HPDE6-E6E7 (cell line): Measurements from ENCODE around the gene PCDHGC3.
A peak's percentile ranks its signal among the peaks of the same experiment; 100 is the strongest.

Experiments
- DNase-seq: peaks from one replicate; pipeline ENCODE4 v3.0.0; 2011; ENCODE audit warnings: missing footprints; ENCODE audit errors: extremely low spot score

The PCDHGC3 gene

GRCh38 chr5:141508440-141508797, 32.7 kb downstream of the PCDHGC3 start:
- no peak for DNase-seq

DNA sequence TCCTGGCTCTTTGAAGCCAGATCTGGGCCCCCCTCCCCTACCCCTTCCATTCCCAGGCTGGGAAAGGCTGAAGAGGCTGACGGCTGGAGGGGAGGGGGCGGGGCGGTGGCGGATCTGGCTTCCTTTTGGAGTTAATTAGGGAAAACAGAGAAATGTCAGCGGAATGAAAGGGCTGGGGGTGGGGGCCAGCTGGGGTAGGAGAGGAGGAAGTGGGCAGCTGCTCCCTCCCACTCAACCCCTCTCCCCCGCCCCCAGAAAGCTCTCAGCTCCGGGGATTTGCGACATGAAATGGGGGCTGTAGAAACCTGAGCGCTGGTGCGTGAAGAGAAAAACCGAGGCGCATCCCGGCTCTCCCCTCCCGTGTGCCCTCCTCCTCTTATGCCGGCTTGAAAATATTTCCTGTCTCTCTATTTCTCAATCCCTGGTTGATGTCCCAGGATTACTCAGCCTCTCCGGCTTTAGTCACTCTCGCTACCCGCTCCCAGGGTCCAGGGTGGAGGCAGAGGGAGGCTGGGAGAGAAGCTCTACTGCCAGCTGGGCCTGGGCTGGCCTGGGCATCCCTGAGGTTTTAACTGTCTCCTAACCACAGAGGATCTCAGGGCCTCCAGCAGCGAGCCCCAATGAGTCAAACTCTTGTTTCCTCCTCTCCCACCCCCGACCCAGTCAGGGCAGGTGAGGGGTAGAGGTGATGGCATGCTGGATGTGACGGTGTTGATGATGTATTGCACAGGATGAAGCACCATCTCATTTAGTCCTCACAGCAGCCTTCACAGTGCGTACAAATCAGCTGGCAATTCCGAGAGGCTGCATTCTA, 33.2 kb downstream of the PCDHGC3 start:
- DNase-seq, result peak; percentile 84

DNA sequence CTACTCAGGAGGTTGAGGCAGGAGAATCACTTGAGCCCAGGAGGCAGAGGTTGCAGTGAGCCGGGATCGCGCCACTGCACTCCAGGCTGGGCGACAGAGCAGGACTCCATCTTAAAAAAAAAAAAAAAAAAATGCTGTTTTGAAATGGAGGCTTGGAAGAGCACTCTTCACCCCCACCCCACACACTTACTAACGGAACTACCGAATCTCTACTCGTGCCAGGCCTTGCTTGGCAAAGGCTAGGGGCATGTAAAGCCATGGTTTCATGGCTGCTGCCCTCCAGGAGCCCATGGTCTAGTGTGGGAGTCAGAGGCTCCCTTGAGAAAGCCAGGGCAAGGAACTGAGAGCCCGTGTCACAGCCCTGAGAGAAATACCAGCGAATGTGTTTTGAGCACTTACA, 34.4 kb downstream of the PCDHGC3 start:
- DNase-seq, result no peak

DNA sequence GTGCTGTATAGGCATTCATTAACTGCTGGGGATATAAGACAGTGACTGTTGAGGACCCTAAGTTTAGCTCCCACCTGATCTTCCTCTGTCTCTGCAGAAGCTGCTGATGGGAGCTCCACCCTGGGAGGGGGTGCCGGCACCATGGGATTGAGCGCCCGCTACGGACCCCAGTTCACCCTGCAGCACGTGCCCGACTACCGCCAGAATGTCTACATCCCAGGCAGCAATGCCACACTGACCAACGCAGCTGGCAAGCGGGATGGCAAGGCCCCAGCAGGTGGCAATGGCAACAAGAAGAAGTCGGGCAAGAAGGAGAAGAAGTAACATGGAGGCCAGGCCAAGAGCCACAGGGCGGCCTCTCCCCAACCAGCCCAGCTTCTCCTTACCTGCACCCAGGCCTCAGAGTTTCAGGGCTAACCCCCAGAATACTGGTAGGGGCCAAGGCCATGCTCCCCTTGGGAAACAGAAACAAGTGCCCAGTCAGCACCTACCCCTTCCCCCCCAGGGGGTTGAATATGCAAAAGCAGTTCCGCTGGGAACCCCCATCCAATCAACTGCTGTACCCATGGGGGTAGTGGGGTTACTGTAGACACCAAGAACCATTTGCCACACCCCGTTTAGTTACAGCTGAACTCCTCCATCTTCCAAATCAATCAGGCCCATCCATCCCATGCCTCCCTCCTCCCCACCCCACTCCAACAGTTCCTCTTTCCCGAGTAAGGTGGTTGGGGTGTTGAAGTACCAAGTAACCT, 35.3 kb downstream of the PCDHGC3 start:
- no peak for DNase-seq

DNA sequence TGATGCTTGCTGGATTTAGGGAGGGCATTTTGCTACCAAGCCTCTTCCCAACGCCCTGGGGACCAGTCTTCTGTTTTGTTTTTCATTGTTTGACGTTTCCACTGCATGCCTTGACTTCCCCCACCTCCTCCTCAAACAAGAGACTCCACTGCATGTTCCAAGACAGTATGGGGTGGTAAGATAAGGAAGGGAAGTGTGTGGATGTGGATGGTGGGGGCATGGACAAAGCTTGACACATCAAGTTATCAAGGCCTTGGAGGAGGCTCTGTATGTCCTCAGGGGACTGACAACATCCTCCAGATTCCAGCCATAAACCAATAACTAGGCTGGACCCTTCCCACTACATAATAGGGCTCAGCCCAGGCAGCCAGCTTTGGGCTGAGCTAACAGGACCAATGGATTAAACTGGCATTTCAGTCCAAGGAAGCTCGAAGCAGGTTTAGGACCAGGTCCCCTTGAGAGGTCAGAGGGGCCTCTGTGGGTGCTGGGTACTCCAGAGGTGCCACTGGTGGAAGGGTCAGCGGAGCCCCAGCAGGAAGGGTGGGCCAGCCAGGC, 36.1 kb downstream of the PCDHGC3 start:
- DNase-seq, result no peak

- DNase-seq, result peak; percentile 49
Observed at GRCh38 chr5:141512390-141512910, 36.7 kb downstream of the PCDHGC3 start.

- no peak for DNase-seq
Observed at GRCh38 chr5:141512911-141513626, 37.3 kb downstream of the PCDHGC3 start.

DNA sequence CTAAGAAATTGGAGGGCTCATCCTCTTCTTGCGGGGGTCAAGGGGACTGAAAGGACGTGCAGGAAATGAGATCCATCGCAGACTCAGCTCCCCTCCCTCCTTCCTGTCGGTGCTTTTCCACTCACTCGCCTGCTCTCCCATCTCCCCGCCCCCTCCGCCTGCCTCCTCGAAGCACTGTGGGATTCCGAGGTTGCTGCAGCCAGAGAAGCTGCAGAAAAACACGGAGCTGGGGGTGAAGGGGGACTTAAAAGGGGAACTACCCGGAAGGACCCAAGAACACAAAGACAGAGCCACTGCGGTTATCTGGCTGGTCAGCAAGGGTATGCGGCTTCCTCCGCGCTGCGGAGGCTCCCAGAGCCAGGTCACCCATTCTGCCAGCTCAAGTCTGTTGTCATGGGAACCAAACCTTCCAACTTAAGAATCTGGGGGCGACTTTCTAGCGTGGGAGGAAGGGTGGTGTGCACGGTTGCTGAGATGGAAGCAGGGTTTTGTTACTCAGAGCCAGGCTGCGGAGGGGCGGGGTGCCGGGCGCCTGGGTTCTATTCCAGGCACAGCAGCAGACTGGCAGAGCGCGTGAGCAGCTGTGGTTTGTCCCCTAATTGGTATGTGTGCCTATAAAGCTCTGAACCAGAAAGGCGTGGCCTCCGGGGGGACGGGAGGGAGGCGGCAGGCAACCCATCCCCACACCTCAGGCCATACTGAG, 38.0 kb downstream of the PCDHGC3 start:
- DNase-seq, result no peak

GRCh38 chr5:141514330-141515133, 38.8 kb downstream of the PCDHGC3 start:
- DNase-seq, result peak; percentile 91

DNA sequence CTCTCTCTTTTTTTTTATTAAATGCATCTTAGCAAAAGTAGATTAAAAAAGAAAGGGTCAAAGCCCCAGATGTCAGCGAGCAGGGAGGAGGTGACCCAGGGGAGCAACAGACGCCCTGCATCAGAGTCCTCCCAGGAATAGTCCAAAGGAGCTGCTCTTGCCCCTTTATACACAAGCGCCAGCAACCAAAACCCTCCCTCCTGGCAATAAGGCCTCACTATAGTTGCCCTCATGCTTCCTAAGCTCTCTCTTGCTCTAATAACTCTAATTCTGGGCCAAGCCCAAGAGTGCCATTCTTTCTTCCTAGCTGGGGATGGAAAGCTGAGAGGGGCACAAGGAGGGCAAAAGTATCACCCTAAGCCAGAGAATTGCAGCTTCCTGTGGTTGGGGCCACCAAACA, 39.4 kb downstream of the PCDHGC3 start:
- DNase-seq, result no peak

GRCh38 chr5:141515946-141516671, 40.3 kb downstream of the PCDHGC3 start:
- no peak for DNase-seq

DNA sequence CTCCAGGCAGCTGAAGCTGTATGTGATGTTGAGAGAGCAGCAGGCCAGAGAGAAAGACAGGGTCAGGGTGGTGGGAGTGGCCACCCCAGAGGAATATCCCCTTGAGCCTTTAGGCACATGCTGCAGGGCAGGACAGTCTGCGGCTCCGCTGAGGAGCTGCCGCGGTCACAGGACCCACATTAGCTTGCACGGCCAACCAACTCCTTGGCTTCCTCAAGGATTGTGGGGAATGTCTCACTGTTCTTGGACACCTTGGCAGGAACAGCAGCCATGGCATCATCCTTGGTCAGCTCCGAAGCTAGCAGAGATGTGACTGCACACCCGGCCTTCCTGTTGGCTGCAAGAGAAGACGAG, 40.9 kb downstream of the PCDHGC3 start:
- no peak for DNase-seq

DNA sequence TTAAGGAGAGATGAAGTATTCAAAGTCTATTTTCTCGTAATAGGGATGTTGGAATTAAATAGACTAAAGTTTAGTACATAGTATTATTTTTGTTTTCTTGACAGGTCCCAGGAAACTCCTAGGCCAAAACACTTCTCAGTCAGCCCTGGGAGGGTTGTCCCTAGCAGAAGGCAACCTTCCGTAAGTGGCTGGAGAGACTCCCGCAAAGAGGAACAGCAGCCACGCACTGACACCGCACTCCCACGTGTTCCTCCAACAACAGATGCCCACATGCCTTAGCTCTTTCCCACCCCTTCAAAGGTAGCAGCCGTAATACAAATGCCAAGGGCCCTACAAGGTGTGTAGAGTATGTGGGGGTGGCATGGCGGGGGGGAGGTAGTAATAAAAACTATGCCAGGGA, 41.5 kb downstream of the PCDHGC3 start:
- no peak for DNase-seq

GRCh38 chr5:141517880-141518617, 42.3 kb downstream of the PCDHGC3 start:
- no peak for DNase-seq

DNA sequence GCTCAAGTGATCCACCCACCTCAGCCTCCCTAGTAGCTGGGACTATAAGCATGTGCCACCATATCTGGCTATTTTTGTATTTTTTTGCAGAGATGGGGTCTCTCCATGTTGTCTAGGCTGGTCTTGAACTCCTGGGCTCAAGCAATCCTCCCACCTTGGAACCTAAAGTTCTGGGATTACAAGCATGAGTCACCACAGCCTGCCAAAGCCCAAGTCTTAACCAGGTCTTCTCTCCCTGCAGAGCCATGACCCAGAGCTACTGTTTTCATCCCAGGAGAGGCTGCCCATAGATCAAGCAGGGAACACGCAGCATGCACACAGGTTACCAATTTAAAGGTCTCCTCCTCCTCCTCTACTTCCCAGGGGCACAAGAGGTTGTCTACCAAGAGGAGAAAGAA, 42.9 kb downstream of the PCDHGC3 start:
- DNase-seq, result no peak

DNA sequence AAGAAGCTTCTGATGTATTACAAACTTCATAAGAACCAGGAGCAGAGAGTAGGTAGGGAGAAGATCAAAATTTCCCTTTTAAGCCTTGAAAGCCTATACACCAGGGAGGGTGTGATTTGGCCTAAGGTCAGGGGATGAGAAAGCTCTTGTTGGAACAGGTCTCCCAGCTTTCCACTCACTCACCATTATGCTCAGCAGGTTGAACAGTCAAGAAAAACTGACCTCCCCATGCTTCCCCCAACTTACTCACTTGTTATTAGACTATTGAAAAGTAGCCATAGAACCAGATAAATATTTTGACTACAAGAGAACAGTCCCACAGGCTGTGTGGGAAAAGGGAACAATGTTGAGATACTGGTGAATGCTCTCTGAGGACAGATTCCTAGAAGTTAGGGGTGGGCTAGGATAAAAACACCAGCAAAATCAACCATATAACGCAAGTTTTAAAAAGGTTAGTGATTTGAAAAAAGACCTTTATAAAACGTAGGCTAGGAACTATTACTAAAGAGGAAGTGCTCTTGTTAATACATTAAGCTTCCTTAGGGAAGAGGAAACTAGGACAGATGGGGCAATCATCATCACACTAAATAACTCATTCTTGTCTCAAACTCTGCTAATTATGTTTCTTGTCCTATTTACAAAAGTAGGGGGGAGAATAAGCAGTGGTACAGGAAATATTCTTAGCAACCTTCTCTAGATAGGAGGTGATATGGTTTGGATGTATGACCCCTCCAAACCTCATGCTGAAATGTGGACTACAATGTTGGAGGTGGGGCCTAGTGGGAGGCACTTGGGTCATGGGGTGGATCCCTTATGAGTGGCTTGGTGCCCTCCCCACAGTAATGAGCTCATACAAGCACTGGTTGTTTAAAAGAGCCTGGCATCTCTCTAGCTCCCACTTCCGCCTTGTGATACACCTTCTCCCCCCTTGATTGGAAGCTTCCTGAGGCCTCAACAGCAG, 44.1 kb downstream of the PCDHGC3 start:
- no peak for DNase-seq

DNA sequence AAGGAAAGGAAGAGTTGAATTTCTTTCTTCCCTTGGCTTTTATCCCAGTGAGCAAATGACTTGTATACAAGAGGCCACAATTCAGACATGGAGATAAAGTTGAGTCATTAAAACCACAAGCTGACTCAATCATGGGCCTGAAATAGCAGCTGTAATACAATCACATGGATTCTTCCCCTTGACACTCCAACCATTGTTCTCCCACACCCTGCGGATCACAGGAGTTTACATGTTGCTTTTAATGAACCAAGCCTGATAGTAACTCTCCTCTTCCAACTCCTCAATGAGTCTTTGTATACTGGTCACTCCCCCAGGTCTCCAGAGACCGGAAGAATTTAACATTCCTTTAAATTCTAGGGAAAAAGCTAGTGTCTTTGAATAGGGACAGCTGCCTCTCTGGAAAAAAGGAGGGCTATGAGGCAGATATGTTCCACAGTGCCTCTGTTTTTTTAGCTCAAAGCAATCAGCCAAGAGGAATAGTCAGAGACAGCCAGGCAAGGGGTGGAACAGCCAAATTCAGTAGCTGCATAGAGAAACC, 45.5 kb downstream of the PCDHGC3 start:
- DNase-seq, result peak; percentile 88

GRCh38 chr5:141522301-141522700, 46.5 kb downstream of the PCDHGC3 start:
- DNase-seq, result no peak
